Cardiac muscle cell (in vitro differentiated cells and primary cell): ENCODE data around the gene KLHDC7A. TPM values are rescaled to one million over a fixed set of nuclear protein-coding genes. Genes with fewer than 3 reads are reported as not detected.

Experiments used
- DNase-seq, 2 donors: peaks; one replicate each; pipeline versions ENCODE4 v3.0.0 to v3.0.0-alpha.2; 2010 to 2017; ENCODE audit warnings: low read depth in 1 of 2, low spot score in 1 of 2
- H3K27ac ChIP-seq: fragments of 200-600 bp; sonication (generic); 2 replicates; pipeline ENCODE4 v1.5.1; 2016
- H3K27me3 ChIP-seq: fragments of 200-600 bp; sonication (generic); 2 replicates; pipeline ENCODE4 v1.6.0; 2016; ENCODE audit warnings: control low read depth
- H3K36me3 ChIP-seq: fragments of 200-600 bp; sonication (generic); 2 replicates; pipeline ENCODE4 v1.5.1; 2016; ENCODE audit warnings: control low read depth
- H3K4me1 ChIP-seq: fragments of 200-600 bp; sonication (generic); 2 replicates; pipeline ENCODE4 v1.8.1; 2017; ENCODE audit warnings: low read depth, mild to moderate bottlenecking, mixed run types
- H3K4me3 ChIP-seq: fragments of 200-600 bp; sonication (generic); 2 replicates; pipeline ENCODE4 v1.5.1; 2016; ENCODE audit warnings: mild to moderate bottlenecking
- H3K9me3 ChIP-seq: fragments of 200-600 bp; sonication (generic); 2 replicates; pipeline ENCODE4 v1.5.1; 2017; ENCODE audit warnings: low read depth, mild to moderate bottlenecking, control low read depth
- polyA plus RNA-seq: library from polyadenylated mRNA; unstranded; fragments of >200 nt; fragmentation: Nextera tagmentation; extraction: Ambion mirVana; gene quantifications from 2 replicates; pipeline ENCODE4 v1.2.1, GENCODE V29; 2016
- total RNA-seq: library from RNA; depleted of rRNA; stranded (reverse); fragments of >200 nt; gene quantifications from 2 replicates; pipeline ENCODE4 v1.2.3, GENCODE V29; 2016
- TF ChIP-seq, protein P1 (sequence below): IDR thresholded peaks from 2 replicates; pipeline ENCODE4 v1.5.1; 2012; ENCODE audit warnings: low read depth, mild to moderate bottlenecking, low read length

Gene KLHDC7A
- total and polyA plus RNA-seq, 2 experiments from 2014 or later: not detected

GRCh38 chr1:18484276-18484675 lies 3.5 kb downstream of the KLHDC7A start:
- Histone ChIP-seq H3K9me3 (no peaks in the 10 kb centered on the region), H3K4me3 (no peak overlapping the region), H3K4me1 (no peaks in the 10 kb centered on the region), H3K36me3 (no peaks in the 10 kb centered on the region), H3K27me3 (no peaks in the 10 kb centered on the region), H3K27ac (no peak overlapping the region)
- no peak for DNase-seq
- TF ChIP-seq, protein P1, sequence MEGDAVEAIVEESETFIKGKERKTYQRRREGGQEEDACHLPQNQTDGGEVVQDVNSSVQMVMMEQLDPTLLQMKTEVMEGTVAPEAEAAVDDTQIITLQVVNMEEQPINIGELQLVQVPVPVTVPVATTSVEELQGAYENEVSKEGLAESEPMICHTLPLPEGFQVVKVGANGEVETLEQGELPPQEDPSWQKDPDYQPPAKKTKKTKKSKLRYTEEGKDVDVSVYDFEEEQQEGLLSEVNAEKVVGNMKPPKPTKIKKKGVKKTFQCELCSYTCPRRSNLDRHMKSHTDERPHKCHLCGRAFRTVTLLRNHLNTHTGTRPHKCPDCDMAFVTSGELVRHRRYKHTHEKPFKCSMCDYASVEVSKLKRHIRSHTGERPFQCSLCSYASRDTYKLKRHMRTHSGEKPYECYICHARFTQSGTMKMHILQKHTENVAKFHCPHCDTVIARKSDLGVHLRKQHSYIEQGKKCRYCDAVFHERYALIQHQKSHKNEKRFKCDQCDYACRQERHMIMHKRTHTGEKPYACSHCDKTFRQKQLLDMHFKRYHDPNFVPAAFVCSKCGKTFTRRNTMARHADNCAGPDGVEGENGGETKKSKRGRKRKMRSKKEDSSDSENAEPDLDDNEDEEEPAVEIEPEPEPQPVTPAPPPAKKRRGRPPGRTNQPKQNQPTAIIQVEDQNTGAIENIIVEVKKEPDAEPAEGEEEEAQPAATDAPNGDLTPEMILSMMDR: no peak

GRCh38 chr1:18484721-18485120 lies 4.0 kb downstream of the KLHDC7A start:
- H3K9me3 ChIP-seq: no peaks in the 10 kb centered on the region
- H3K27ac ChIP-seq: no peak overlapping the region
- TF ChIP-seq, protein P1: no peak
- no peaks in the 10 kb centered on the region for H3K27me3 ChIP-seq
- H3K4me3 ChIP-seq: no peak overlapping the region
- DNase-seq: no peak
- H3K4me1 ChIP-seq: no peaks in the 10 kb centered on the region
- H3K36me3 ChIP-seq: no peaks in the 10 kb centered on the region

- H3K9me3 ChIP-seq: no peaks in the 10 kb centered on the region
- no peaks in the 10 kb centered on the region for H3K27me3 ChIP-seq
- no peak overlapping the region for H3K27ac ChIP-seq
- H3K36me3 ChIP-seq: no peaks in the 10 kb centered on the region
- no peak for DNase-seq
- TF ChIP-seq, protein P1: no peak
- no peaks in the 10 kb centered on the region for H3K4me1 ChIP-seq
- no peak overlapping the region for H3K4me3 ChIP-seq
These were observed 4.5 kb downstream of the KLHDC7A start for GRCh38 chr1:18485227-18485626.

GRCh38 chr1:18486195-18486594 lies 5.5 kb downstream of the KLHDC7A start:
- DNase-seq: peak in 1 of 2 donors; percentile 41
- no peaks in the 10 kb centered on the region for H3K27me3 ChIP-seq
- TF ChIP-seq, protein P1: no peak
- H3K36me3 ChIP-seq: no peaks in the 10 kb centered on the region
- H3K4me1 ChIP-seq: no peaks in the 10 kb centered on the region
- H3K4me3 ChIP-seq: no peak overlapping the region
- H3K9me3 ChIP-seq: no peaks in the 10 kb centered on the region
- H3K27ac ChIP-seq: no peak overlapping the region

DNA sequence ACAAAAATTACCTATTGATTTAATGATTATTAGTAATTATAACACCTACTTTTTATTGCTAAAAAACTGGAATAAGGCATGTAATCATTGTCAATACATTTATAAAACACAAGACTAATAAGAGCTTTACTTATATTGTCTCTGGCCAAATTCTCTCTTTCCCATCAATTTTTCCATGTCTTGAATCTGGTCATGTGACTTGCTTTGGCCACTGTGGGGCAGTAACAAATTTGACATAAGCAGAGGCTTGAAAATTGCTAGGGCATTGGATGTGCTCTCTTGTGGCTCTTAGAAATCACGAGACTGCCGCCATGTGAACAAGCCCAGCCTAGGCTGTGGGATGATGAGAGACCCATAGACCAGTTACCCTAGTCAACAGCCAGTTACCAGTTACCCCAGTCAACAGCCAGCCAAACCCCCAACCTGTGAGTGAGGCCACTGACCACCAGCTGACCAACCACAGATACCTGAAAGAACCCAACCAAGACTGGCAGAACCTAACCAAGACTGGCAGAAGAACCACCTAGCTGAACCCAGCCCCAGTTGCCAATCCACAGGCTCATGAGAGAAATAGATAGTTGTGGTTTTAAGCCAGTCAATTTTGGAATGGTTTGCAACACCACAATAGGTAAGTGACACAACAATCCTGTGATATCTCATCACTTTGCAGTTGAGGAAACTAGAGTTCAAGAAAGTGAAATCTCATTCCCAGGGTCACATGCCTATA lies 8.8 kb downstream of the KLHDC7A start:
- Histone ChIP-seq H3K4me3 (no peak overlapping the region), H3K9me3 (no peaks in the 10 kb centered on the region), H3K27ac (no peak overlapping the region), H3K36me3 (no peaks in the 10 kb centered on the region), H3K4me1 (no peaks in the 10 kb centered on the region), H3K27me3 (no peaks in the 10 kb centered on the region)
- TF ChIP-seq, protein P1: no peak
- no peak for DNase-seq
